ENCODE measurements around the gene CRKL.

DNA sequence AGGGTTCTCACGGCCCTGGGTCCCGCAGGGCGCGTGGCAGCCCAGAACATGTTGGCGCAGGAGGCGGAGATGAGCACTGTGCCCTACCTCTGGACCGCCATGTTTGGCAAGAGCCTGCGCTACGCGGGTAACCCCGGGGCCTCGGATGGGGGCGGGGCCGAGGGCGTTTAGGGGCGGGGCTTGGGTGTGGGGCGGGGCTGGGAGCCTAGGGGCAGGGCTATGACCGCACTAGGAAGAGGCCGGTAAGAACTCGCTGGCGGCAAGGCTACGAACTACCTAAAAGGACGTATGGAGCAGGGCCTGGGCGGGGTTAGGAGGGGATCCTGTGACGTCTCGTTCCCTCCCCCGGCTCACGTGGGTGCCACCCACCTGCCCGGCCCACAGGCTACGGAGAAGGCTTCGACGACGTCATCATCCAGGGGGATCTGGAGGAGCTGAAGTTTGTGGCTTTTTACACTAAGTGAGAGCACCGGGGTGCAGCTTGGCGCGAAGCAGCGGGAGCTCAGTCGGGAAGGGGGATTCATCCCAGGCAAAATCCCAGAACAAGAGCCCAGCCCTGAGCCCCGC is 62.1 kb downstream of the CRKL start:
- TF ChIP-seq CTCF (conservative IDR thresholded peaks at IDR 0.05; ENCODE audit: low read depth, low read length) (no peak), EZH2 (IDR thresholded peaks at IDR 0.05; ENCODE audit: low read length, unreplicated experiment) (no peak)
